A673 (cell line): Measurements from ENCODE around the gene BTBD9.

Experiments used
- CTCF ChIP-seq: fragments of 300-800, 200-600 bp; sonication (generic); conservative IDR thresholded peaks from 2 replicates; pipeline ENCODE4 v1.5.1; 2017; ENCODE audit warnings: low read depth, mild to moderate bottlenecking, antibody characterized with exemption, low read length, moderate library complexity, mixed read lengths
- EZH2 ChIP-seq: fragments of 200-600 bp; sonication (generic); IDR thresholded peaks from 2 replicates; pipeline ENCODE4 v1.6.1; 2017; ENCODE audit warnings: borderline replicate concordance, low read depth, mild to moderate bottlenecking, mixed read lengths, antibody characterized with exemption, low read length; ENCODE audit not compliant: poor library complexity, severe bottlenecking

GRCh38 chr6:38216451-38216850 is 423.3 kb downstream of the BTBD9 start:
- TF ChIP-seq CTCF: no peak
- no peak for TF ChIP-seq EZH2
